T-helper 17 cell (primary cell): Measurements from ENCODE around the gene ZNF728. TPM values are rescaled to one million over a fixed set of nuclear protein-coding genes. Genes with fewer than 3 reads are reported as not detected.
"Not testable (repeated sequence)": the region's sequence is repeated elsewhere in the genome, so short reads cannot be mapped to it uniquely, and the experiment has no call there.

Experiments
- ATAC-seq: fragments of 150-1000 bp; cut with Tn5 transposase; 2 replicates; pipeline ENCODE4 v1.10.0; 2021; ENCODE audit warnings: mild to moderate bottlenecking, moderate library complexity
- DNase-seq, 3 donors: peaks; one replicate each; pipeline versions ENCODE4 v3.0.0 to v3.0.0-alpha.2; 2020 to 2021
- H3K9me3 ChIP-seq: one replicate; pipeline ENCODE4 v1.7.0; 2013; ENCODE audit warnings: low read length, mild to moderate bottlenecking; ENCODE audit not compliant: control insufficient read depth, poor library complexity, severe bottlenecking
- H3K27ac Mint-ChIP-seq: one replicate; pipeline ENCODE4 v1.8.0; 2022; ENCODE audit warnings: mild to moderate bottlenecking, moderate library complexity, mixed read lengths
- H3K27me3 Mint-ChIP-seq: one replicate; pipeline ENCODE4 v1.8.0; 2022; ENCODE audit warnings: mixed read lengths
- H3K36me3 Mint-ChIP-seq: one replicate; pipeline ENCODE4 v1.8.0; 2022; ENCODE audit warnings: low read depth, mixed read lengths
- H3K4me1 Mint-ChIP-seq: one replicate; pipeline ENCODE4 v1.8.0; 2022; ENCODE audit warnings: mild to moderate bottlenecking, mixed read lengths
- H3K4me3 Mint-ChIP-seq: one replicate; pipeline ENCODE4 v1.8.0; 2022; ENCODE audit warnings: mild to moderate bottlenecking, moderate library complexity, mixed read lengths
- total RNA-seq, 4 donors: library from RNA in 2 of 4; stranded (reverse) in 2 of 4; gene quantifications; one replicate each; pipeline ENCODE4 v1.2.3 and lab custom pipeline; 2022 to 2026

Gene ZNF728
- not detected for total RNA-seq
- total RNA-seq (lab: John Stamatoyannopoulos, UW), result 0 to 0.12 reads per million in 2 donors

DNA sequence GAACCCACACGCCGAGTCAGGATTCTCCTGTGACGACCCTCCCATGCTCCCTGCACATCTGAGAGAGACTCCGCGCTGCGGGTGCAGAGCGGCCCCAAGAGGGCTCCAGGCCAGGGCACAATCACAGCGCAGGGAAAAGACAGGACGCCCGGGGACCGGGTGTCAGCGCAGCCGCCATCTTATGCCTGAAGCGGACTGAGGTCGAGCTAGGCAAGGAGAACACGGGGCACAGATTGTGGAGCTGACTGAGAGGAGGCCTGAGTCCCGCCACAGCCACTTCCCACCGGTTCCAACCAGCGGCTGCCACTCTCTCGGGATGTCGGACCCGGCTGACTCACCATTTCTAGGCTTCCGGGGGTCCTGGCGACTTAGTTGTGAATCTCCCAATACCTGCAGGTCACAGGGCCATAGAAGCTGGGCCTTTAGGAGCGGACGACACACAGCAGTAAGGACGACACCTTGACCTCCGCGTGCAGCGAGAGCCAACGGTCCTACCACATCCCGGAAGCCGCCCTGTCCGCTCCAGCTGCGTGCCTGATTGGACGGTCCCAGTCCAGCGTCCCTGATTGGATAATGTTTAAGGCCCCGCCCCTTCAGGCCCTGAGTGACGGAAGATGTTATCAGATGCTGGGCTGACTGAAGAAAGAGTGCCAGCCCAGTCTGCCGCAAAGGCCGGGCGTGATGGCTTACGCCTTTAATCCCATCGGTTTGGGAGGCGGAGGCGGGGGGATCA is at the start of gene ZNF728:
Gene ZNF728 (minus strand): TSS at position 487 of the 733 bp plus-strand sequence. CDS start 146 bp downstream, at position 341.
- Mint-ChIP-seq H3K4me3 (no peak within 1 kb of the TSS), H3K27ac (no peak within 1 kb of the TSS), H3K4me1 (no peaks in the 10 kb centered on the region), H3K36me3 (no peaks in the 10 kb centered on the region), H3K27me3 (no peaks in the 10 kb centered on the region)
- DNase-seq (no peak), ATAC-seq (no peak)
- H3K9me3 ChIP-seq, result no peaks in the 10 kb centered on the region

- Mint-ChIP-seq H3K27ac (no peak overlapping the region), H3K27me3 (no peaks in the 10 kb centered on the region), H3K4me1 (no peaks in the 10 kb centered on the region), H3K36me3 (no peaks in the 10 kb centered on the region), H3K4me3 (no peak overlapping the region)
- no peaks in the 10 kb centered on the region for H3K9me3 ChIP-seq
- DNase-seq, result no peak
- ATAC-seq, result no peak
Observed at GRCh38 chr19:23052349-23052748, 49.4 kb upstream of the ZNF728 start.

DNA sequence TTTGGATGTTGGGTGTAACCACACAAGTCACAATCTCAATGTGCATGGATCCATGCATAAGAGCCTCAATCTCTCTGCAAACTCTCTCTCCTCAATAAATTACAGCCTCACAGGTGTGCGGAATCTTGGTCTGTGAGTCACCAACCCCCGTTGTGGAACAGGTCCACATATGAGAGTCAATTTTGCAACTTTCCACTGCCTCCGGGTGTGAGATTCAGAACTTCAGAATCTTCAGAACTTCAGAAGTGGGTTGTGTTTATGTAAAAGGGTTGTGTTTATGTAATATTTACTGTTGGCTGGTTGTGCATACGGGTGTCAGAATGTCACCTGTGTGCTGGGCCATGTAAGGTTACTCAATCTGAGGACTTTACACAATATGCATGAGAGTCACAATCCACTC is 46.3 kb upstream of the ZNF728 start:
- H3K4me3 Mint-ChIP-seq, result no peak overlapping the region
- no peak for ATAC-seq
- H3K27me3 Mint-ChIP-seq, result no peaks in the 10 kb centered on the region
- H3K27ac Mint-ChIP-seq, result no peak overlapping the region
- DNase-seq, result no peak
- H3K4me1 Mint-ChIP-seq, result no peaks in the 10 kb centered on the region
- H3K9me3 ChIP-seq, result no peaks in the 10 kb centered on the region
- no peaks in the 10 kb centered on the region for H3K36me3 Mint-ChIP-seq

GRCh38 chr19:23046743-23047142 is 43.8 kb upstream of the ZNF728 start:
- Mint-ChIP-seq H3K36me3 (no peaks in the 10 kb centered on the region), H3K27ac (no peak overlapping the region), H3K4me1 (no peaks in the 10 kb centered on the region), H3K4me3 (no peak overlapping the region), H3K27me3 (no peaks in the 10 kb centered on the region)
- DNase-seq (no peak), ATAC-seq (no peak)
- H3K9me3 ChIP-seq, result no peaks in the 10 kb centered on the region

DNA sequence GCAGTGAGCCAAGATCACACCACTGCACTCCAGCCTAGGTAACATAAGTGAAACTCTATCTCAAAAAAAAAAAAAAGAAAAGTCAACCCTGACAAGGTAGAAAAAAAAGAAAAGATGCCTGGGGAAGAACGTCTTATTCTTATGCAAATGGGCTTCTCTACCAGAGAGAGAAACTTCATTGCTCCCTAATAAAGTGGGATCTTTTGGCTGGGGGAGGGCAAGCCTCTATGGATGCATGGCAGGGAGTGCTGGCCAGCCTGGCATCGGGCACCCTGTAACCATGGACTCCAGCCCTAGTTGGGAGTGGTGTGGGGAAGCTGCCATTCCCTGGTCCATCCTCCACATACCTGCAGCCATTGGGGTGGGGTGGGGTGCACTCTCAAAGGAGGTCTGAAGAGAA is 30.7 kb upstream of the ZNF728 start:
- Mint-ChIP-seq H3K36me3 (no peaks in the 10 kb centered on the region), H3K27ac (no peak overlapping the region), H3K4me1 (no peaks in the 10 kb centered on the region), H3K27me3 (no peaks in the 10 kb centered on the region), H3K4me3 (no peak overlapping the region)
- no peaks in the 10 kb centered on the region for H3K9me3 ChIP-seq
- ATAC-seq (no peak), DNase-seq (no peak)

DNA sequence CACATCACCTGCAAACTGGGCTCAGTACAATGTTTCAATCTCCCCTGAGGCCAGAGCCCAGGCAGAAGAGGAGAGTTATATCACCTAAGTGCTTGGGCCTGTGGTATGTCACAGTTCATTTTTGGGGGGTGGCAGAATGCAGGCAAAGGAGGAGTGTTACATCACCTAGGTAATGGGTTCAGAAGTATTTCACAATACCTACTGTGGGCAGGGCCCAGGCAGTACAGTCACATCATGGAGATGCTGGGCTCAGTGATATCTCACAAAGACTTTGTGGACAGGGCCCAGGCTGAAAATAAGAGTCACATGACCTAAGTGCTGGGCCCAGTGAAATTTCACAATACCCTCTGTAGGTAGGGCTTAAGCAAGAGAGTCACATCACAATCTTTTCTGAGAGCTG is 12.7 kb upstream of the ZNF728 start:
- H3K4me3 Mint-ChIP-seq, result no peak overlapping the region
- no peaks in the 10 kb centered on the region for H3K9me3 ChIP-seq
- no peaks in the 10 kb centered on the region for H3K36me3 Mint-ChIP-seq
- DNase-seq (no peak), ATAC-seq (no peak)
- no peaks in the 10 kb centered on the region for H3K4me1 Mint-ChIP-seq
- H3K27ac Mint-ChIP-seq, result no peak overlapping the region
- no peaks in the 10 kb centered on the region for H3K27me3 Mint-ChIP-seq

DNA sequence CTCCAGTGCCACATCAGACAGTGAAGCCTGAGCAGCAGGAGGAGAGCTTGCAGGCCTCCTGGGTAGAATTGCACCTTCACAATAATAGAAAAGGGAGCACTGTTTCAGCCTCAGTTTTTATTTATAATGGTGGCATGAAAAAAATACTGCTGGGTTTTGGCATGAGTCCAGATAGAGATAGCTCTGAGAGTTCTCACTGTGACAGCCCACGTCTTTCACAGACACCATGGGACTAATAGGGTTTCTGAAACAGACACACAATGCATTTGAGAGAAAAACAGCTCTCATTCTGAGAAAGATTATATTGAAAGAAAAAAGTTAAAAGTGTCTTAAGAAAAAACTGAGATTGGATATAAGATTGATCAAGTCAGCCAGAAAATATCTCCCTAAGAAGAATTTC is 8.0 kb downstream of the ZNF728 start:
- H3K36me3 Mint-ChIP-seq, DNase-seq, ATAC-seq, H3K9me3 ChIP-seq, H3K27ac Mint-ChIP-seq, H3K4me1 Mint-ChIP-seq, H3K4me3 Mint-ChIP-seq, H3K27me3 Mint-ChIP-seq: not testable (repeated sequence)

GRCh38 chr19:22976248-22976647 is 26.7 kb downstream of the ZNF728 start:
- Mint-ChIP-seq H3K36me3 (no peaks in the 10 kb centered on the region), H3K27ac (no peak overlapping the region), H3K4me1 (no peaks in the 10 kb centered on the region), H3K27me3 (no peaks in the 10 kb centered on the region), H3K4me3 (no peak overlapping the region)
- no peak for DNase-seq
- H3K9me3 ChIP-seq, result peaks cover 21% of the 10 kb centered on the region
- ATAC-seq, result no peak

DNA sequence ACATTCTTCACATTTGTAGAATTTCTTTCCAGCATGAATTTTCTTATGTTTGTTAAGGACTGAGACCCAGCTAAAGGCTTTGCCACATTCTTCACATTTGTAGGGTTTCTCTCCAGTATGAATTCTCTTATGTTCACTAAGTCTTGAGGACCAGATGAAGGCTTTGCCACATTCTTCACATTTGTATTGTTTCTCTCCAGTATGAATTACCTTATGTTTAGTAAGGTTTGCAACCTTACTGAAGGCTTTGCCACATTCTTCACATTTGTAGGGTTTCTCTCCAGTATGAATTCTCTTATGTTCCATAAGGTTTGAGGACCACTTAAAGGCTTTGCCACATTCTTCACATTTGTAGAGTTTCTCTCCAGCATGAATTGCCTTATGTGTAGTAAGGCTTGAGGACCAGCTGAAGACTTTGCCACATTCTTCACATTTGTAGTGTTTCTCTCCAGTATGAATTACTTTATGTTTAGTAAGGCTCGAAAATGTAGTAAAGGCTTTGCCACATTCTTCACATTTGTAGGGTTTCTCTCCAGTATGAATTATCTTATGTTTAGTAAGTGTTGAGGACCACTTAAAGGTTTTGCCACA is 27.3 kb downstream of the ZNF728 start:
- H3K4me1 Mint-ChIP-seq, DNase-seq, H3K36me3 Mint-ChIP-seq, ATAC-seq, H3K27me3 Mint-ChIP-seq, H3K4me3 Mint-ChIP-seq, H3K27ac Mint-ChIP-seq: not testable (repeated sequence)
- peaks cover 19% of the 10 kb centered on the region for H3K9me3 ChIP-seq

GRCh38 chr19:22945560-22945959 is 57.4 kb downstream of the ZNF728 start:
- no peak for ATAC-seq
- no peak overlapping the region for H3K4me3 Mint-ChIP-seq
- no peaks in the 10 kb centered on the region for H3K36me3 Mint-ChIP-seq
- no peaks in the 10 kb centered on the region for H3K27me3 Mint-ChIP-seq
- no peaks in the 10 kb centered on the region for H3K4me1 Mint-ChIP-seq
- no peak for DNase-seq
- H3K27ac Mint-ChIP-seq, result no peak overlapping the region
- peaks cover 3% of the 10 kb centered on the region for H3K9me3 ChIP-seq

DNA sequence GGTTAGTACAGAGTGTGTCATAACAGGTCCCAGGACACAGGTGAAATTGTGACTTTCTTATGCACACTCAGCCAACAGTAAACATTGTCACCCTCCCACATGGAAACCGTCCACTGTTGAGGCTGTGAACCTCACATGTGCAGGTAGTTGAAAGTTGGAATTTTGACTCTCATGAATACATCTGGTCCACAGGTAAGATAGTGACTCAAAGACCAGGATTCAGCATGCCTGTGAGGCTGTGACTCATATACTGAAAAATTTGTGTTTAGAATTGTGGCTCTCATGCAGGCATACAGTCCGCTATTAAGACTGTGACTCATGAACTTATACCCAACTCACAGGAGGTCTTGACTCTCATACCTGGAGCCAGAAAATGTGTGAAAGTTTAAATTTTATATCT is 67.8 kb downstream of the ZNF728 start:
- H3K27ac Mint-ChIP-seq, result no peak overlapping the region
- DNase-seq, result no peak
- no peak overlapping the region for H3K4me3 Mint-ChIP-seq
- no peaks in the 10 kb centered on the region for H3K9me3 ChIP-seq
- no peaks in the 10 kb centered on the region for H3K27me3 Mint-ChIP-seq
- no peak for ATAC-seq
- H3K36me3 Mint-ChIP-seq, result no peaks in the 10 kb centered on the region
- no peaks in the 10 kb centered on the region for H3K4me1 Mint-ChIP-seq

GRCh38 chr19:22927576-22927975 is 75.4 kb downstream of the ZNF728 start:
- H3K27me3 Mint-ChIP-seq, ATAC-seq, DNase-seq, H3K36me3 Mint-ChIP-seq, H3K4me3 Mint-ChIP-seq, H3K27ac Mint-ChIP-seq, H3K9me3 ChIP-seq, H3K4me1 Mint-ChIP-seq: not testable (repeated sequence)

DNA sequence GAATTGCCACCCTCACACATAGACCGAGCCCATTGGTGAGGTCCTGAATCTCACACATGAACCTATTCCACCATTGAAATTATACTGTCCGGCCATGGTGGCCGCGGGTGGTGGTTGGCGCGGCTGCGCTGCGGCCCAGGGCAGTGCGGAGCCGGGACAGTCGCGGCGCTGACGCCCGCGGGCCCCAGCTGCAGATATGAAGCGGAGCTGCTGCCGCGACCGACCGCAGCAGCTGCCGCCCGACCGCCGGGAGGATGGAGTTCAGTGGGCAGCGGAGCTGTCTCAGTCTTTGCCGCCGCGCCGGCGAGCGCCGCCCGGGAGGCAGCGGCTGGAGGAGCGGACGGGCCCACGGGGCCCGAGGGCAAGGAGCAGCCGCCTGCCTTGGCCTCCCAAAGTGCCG is 77.8 kb downstream of the ZNF728 start:
- not testable (repeated sequence) for H3K4me3 Mint-ChIP-seq

More for the DNA sequence above, 77.8 kb downstream of the ZNF728 start:
- H3K4me1 Mint-ChIP-seq, H3K27me3 Mint-ChIP-seq, H3K36me3 Mint-ChIP-seq, DNase-seq, ATAC-seq, H3K9me3 ChIP-seq, H3K27ac Mint-ChIP-seq: not testable (repeated sequence)
